Endothelial cell of umbilical vein (primary cell): ENCODE results near the gene ANKRD23. TPM values are rescaled to one million over a fixed set of nuclear protein-coding genes. Genes with fewer than 3 reads are reported as not detected.

ENCODE experiments used
- BruUV-seq: library from RNA; stranded (reverse); fragments of 400-500 nt; replicated peaks from 2 replicates; lab custom pipeline; 2021; lab: Mats Ljungman, UMichigan
- CTCF ChIA-PET: fragments of 300-600, 350-600 bp; sonication (Branson Sonifier 250); formaldehyde crosslinking; loops from one replicate; lab custom pipeline; 2021; ENCODE audit warnings: antibody characterized with exemption, inconsistent platforms; lab: Charles Lee
- POLR2A ChIA-PET: fragments of 300-600, 350-600 bp; sonication (Branson Sonifier 250); formaldehyde crosslinking; loops from one replicate; lab custom pipeline; 2021; ENCODE audit warnings: antibody characterized with exemption, inconsistent platforms; lab: Charles Lee
- DNase-seq: peaks from one replicate; pipeline ENCODE4 v3.0.0-alpha.2; 2011; ENCODE audit warnings: low read depth, low spot score
- FAIRE-seq: peaks from 2 replicates; lab custom pipeline; 2011; peaks lifted over from hg19 to GRCh38; lab: Jason Lieb, UNC
- H2AFZ ChIP-seq: 2 replicates; pipeline ENCODE4 v1.6.0; 2012; ENCODE audit warnings: low read depth, low read length, control low read depth, inconsistent platforms
- H3K27ac ChIP-seq: 2 replicates; pipeline ENCODE4 v1.5.1; 2011; ENCODE audit warnings: low read depth, mild to moderate bottlenecking, control low read depth, low read length, moderate library complexity; ENCODE audit not compliant: insufficient read depth
- H3K27me3 ChIP-seq, 2 experiments: 2 replicates each; pipeline versions ENCODE4 v1.6.0 to v1.6.1; 2011; ENCODE audit warnings: low read length in 2 of 2, mixed read lengths in 1 of 2; ENCODE audit not compliant: control insufficient read depth in 2 of 2, insufficient read depth in 2 of 2
- H3K36me3 ChIP-seq, 2 experiments: 2 replicates in 1 of 2; 3 replicates in 1 of 2; pipeline ENCODE4 v1.5.1; 2011; ENCODE audit warnings: low read length in 2 of 2, mild to moderate bottlenecking in 1 of 2, moderate library complexity in 1 of 2; ENCODE audit not compliant: control insufficient read depth in 2 of 2, insufficient read depth in 2 of 2; ENCODE audit errors: extremely low read depth in 1 of 2
- H3K4me1 ChIP-seq: 3 replicates; pipeline ENCODE4 v1.5.1; 2011; ENCODE audit warnings: mild to moderate bottlenecking, low read length; ENCODE audit not compliant: control insufficient read depth, insufficient read depth; ENCODE audit errors: extremely low read depth
- H3K4me2 ChIP-seq: 2 replicates; pipeline ENCODE4 v1.6.1; 2011; ENCODE audit warnings: low read length, control low read depth, mixed read lengths; ENCODE audit not compliant: insufficient read depth
- H3K4me3 ChIP-seq, 3 experiments: fragments of 200-600 bp in 1 of 3; sonication (generic), shearing (Covaris generic) in 1 of 3; replicated peaks in 1 of 3; 2 replicates each; pipeline ENCODE4 v1.5.1; 2011 to 2016; ENCODE audit warnings: control low read depth in 3 of 3, low read length in 3 of 3, mild to moderate bottlenecking in 2 of 3, inconsistent platforms in 1 of 3, low read depth in 1 of 3, moderate library complexity in 1 of 3; ENCODE audit not compliant: insufficient read depth in 1 of 3
- H3K79me2 ChIP-seq: 2 replicates; pipeline ENCODE4 v1.6.0; 2012; ENCODE audit warnings: low read length, inconsistent platforms; ENCODE audit not compliant: control insufficient read depth, insufficient read depth
- H3K9ac ChIP-seq: replicated peaks from 2 replicates; pipeline ENCODE3; 2011; ENCODE audit warnings: low read length, control low read depth; ENCODE audit not compliant: insufficient read depth; ENCODE audit errors: extremely low read depth
- H3K9me1 ChIP-seq: replicated peaks from 3 replicates; pipeline ENCODE4 v1.6.0; 2011; ENCODE audit warnings: mild to moderate bottlenecking, low read length; ENCODE audit not compliant: control insufficient read depth, insufficient read depth; ENCODE audit errors: extremely low read depth
- H3K9me3 ChIP-seq: replicated peaks from 2 replicates; pipeline ENCODE4 v1.5.1; 2012; ENCODE audit warnings: low read length, inconsistent platforms; ENCODE audit not compliant: control insufficient read depth, insufficient read depth
- H4K20me1 ChIP-seq: replicated peaks from 2 replicates; pipeline ENCODE3; 2011; ENCODE audit warnings: mild to moderate bottlenecking, low read length; ENCODE audit not compliant: control insufficient read depth, insufficient read depth; ENCODE audit errors: extremely low read depth
- CTCF ChIP-seq, 2 donors: IDR thresholded peaks; 1 replicate in 1 of 2; 2 replicates in 1 of 2; pipeline ENCODE4 v1.5.1; 2011; ENCODE audit warnings: low read length in 2 of 2, mild to moderate bottlenecking in 2 of 2, moderate library complexity in 2 of 2, control low read depth in 1 of 2, inconsistent platforms in 1 of 2, low read depth in 1 of 2; ENCODE audit not compliant: insufficient read depth in 1 of 2; ENCODE audit errors: extremely low read depth in 1 of 2
- EZH2 ChIP-seq: IDR thresholded peaks from 2 replicates; pipeline ENCODE4 v1.6.1; 2012; ENCODE audit warnings: borderline replicate concordance, low read depth, mild to moderate bottlenecking, moderate library complexity, low read length, inconsistent platforms; ENCODE audit not compliant: severe bottlenecking
- FOS ChIP-seq: IDR thresholded peaks from 2 replicates; pipeline ENCODE4 v1.6.1; 2011; ENCODE audit warnings: mild to moderate bottlenecking, low read length, moderate library complexity, borderline replicate concordance; ENCODE audit not compliant: insufficient read depth
- GATA2 ChIP-seq: IDR thresholded peaks from 2 replicates; pipeline ENCODE4 v1.7.0; 2011; ENCODE audit warnings: low read depth, mild to moderate bottlenecking, moderate library complexity, mixed read lengths, low read length; ENCODE audit not compliant: insufficient read length, insufficient read depth
- JUN ChIP-seq: IDR thresholded peaks from 2 replicates; pipeline ENCODE4 v1.6.1; 2011; ENCODE audit warnings: borderline replicate concordance, low read depth; ENCODE audit not compliant: insufficient read length, insufficient read depth
- MYC ChIP-seq: IDR thresholded peaks from one replicate; pipeline ENCODE4 v1.6.1; 2011; ENCODE audit warnings: mild to moderate bottlenecking, low read depth, low read length
- POLR2A ChIP-seq: IDR thresholded peaks from 2 replicates; pipeline ENCODE4 v1.6.1; 2012; ENCODE audit warnings: low read depth, mild to moderate bottlenecking, control low read depth, low read length
- POLR2AphosphoS5 ChIP-seq: IDR thresholded peaks from 2 replicates; pipeline ENCODE4 v1.6.1; 2012; ENCODE audit warnings: low read depth, mild to moderate bottlenecking, control low read depth, low read length, moderate library complexity; ENCODE audit not compliant: insufficient read depth
- dilution Hi-C: fragments of 300-500 bp; cut with MboI; formaldehyde crosslinking; loops from one replicate; pipeline ENCODE4 v1.15.0; 2019; ENCODE audit warnings: low sequenced_read_pairs; ENCODE audit not compliant: extremely low pct_ligation_motif_present
- intact Hi-C: fragments of 100-400 bp; cut with micrococcal nuclease; formaldehyde crosslinking; loops from one replicate; pipeline ENCODE4 v1.10.0; 2022
- polyA plus RNA-seq, 4 experiments: library from polyadenylated mRNA; depleted of rRNA in 3 of 4; stranded (reverse) in 3 of 4; unstranded in 1 of 4; fragments of >200 nt; gene quantifications; 2 replicates each; pipeline versions ENCODE4 v1.2.1 to v1.2.3, GENCODE V29; 2011 to 2012; ENCODE audit warnings: missing spikeins in 1 of 4
- total RNA-seq: library from RNA; stranded (reverse); gene quantifications from 2 replicates; pipeline ENCODE4 v1.2.3, GENCODE V29; 2021
- TF ChIP-seq, protein P1 (sequence below): IDR thresholded peaks from 2 replicates; pipeline ENCODE4 v1.6.1; 2011; ENCODE audit not compliant: insufficient read depth, insufficient read length

ANKRD23 gene
- total and polyA plus RNA-seq, 2 donors (not counting 3 experiments of a cell fraction or from before 2014, with no cell fraction given) = 1.7 to 3.6 TPM

GRCh38 chr2:96831679-96832078 is 12.1 kb downstream of the ANKRD23 start:
- ChIA-PET CTCF (interaction anchor here (1.2 kb wide), 1 partner anchor 11 kb away, joined by 3 read pairs; no protein-coding TSS in a partner anchor), POLR2A (no interaction called here)
- Histone ChIP-seq H4K20me1 (no peaks in the 10 kb centered on the region), H3K4me2 (no peak overlapping the region), H3K27ac (no peak overlapping the region), H3K4me1 (no peaks in the 10 kb centered on the region), H3K36me3 (peaks cover 2 to 33% of the 10 kb centered on the region in 2 experiments), H3K27me3 (no peaks in the 10 kb centered on the region), H3K9ac (no peak overlapping the region), H2AFZ (no peak overlapping the region), H3K79me2 (no peaks in the 10 kb centered on the region), H3K9me1 (no peaks in the 10 kb centered on the region), H3K9me3 (no peaks in the 10 kb centered on the region), H3K4me3 (no peak overlapping the region)
- dilution Hi-C loops (no loop called here), intact Hi-C loops (no loop called here)
- DNase-seq = no peak
- TF ChIP-seq, protein P1, sequence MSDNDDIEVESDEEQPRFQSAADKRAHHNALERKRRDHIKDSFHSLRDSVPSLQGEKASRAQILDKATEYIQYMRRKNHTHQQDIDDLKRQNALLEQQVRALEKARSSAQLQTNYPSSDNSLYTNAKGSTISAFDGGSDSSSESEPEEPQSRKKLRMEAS = no peak
- TF ChIP-seq JUN (no peak), GATA2 (no peak), EZH2 (no peak), POLR2AphosphoS5 (no peak), CTCF (IDR thresholded peaks at IDR 0.05; ENCODE audit: extremely low read depth in 1 of 2, insufficient read depth in 1 of 2, low read depth in 1 of 2, low read length in 2 of 2) (no peak), FOS (no peak), MYC (no peak), POLR2A (no peak)
- no TSS peak for BruUV-seq
- no peak for FAIRE-seq
